Transverse colon (tissue), 4 donors: ENCODE results near the gene ARHGAP6. TPM values are rescaled to one million over a fixed set of nuclear protein-coding genes. Genes with fewer than 3 reads are reported as not detected.

Source experiments
- DNase-seq: peaks from one replicate; pipeline ENCODE4 v3.0.0-alpha.2; 2019
- H3K27ac ChIP-seq, 4 donors: fragments of 200-600 bp; sonication (generic); 2 replicates each; pipeline ENCODE4 v1.5.1; 2016 to 2018; ENCODE audit warnings: inconsistent platforms in 4 of 4
- H3K27me3 ChIP-seq: fragments of 200-600 bp; sonication (generic); 2 replicates; pipeline ENCODE4 v1.5.1; 2017; ENCODE audit warnings: inconsistent platforms
- H3K36me3 ChIP-seq, 4 donors: fragments of 200-600 bp; sonication (generic); 2 replicates each; pipeline ENCODE4 v1.5.1; 2017 to 2019; ENCODE audit warnings: inconsistent platforms in 4 of 4
- H3K4me1 ChIP-seq, 4 donors: fragments of 200-600 bp; sonication (generic); 2 replicates each; pipeline ENCODE4 v1.5.1; 2017 to 2020; ENCODE audit warnings: inconsistent platforms in 4 of 4
- H3K4me3 ChIP-seq, 4 donors: fragments of 200-600 bp; sonication (generic); 1 replicate in 1 of 4; 2 replicates in 3 of 4; pipeline versions ENCODE4 v1.5.1 to v1.6.1; 2017 to 2019; ENCODE audit warnings: inconsistent platforms in 4 of 4
- H3K9me3 ChIP-seq, 2 donors: fragments of 200-600 bp; sonication (generic); 2 replicates each; pipeline ENCODE4 v1.5.1; 2017 to 2019; ENCODE audit warnings: inconsistent platforms in 2 of 2
- EP300 ChIP-seq: sonication (generic); formaldehyde crosslinking; IDR thresholded peaks from one replicate; pipeline ENCODE4 v1.6.1; 2017; ENCODE audit warnings: antibody characterized with exemption, low read depth
- POLR2A ChIP-seq: fragments of 450-650 bp; IDR thresholded peaks from one replicate; pipeline ENCODE4 v1.6.1; 2016; ENCODE audit warnings: antibody characterized with exemption, mild to moderate bottlenecking, moderate library complexity
- POLR2AphosphoS5 ChIP-seq, 3 donors: sonication (generic); formaldehyde crosslinking; IDR thresholded peaks; one replicate each; pipeline ENCODE4 v1.6.1; 2016; ENCODE audit warnings: antibody characterized with exemption in 3 of 3
- WGBS, 2 donors: methylation state at CpG; one replicate each; pipeline ENCODE4 v1.1.5; 2018; ENCODE audit warnings: low coverage in 1 of 2; 5-methylcytosine and 5-hydroxymethylcytosine counted together
- in situ Hi-C, 4 donors: fragments of 200-750 bp; cut with MboI; loops; one replicate each; pipeline versions ENCODE4 v1.15.0 to v1.15.1; 2017; ENCODE audit warnings: low sequenced_read_pairs in 3 of 4, low pct_ligation_motif_present in 1 of 4, low pct_unique_long_range_greater_than_20kb in 1 of 4
- intact Hi-C: fragments of 100-400 bp; cut with DNase I; formaldehyde crosslinking; loops from one replicate; pipeline ENCODE4 v1.15.1; 2023; ENCODE audit warnings: low total_unique reads
- total RNA-seq, 4 donors: library from RNA; depleted of rRNA; stranded (reverse); fragments of >200 nt; gene quantifications; one replicate each; pipeline ENCODE4 v1.1.0, GENCODE V29; 2016
- TF ChIP-seq, protein P1 (sequence below), 5 experiments: fragments of 200-600 bp in 3 of 5; fragments of 450-650 bp in 2 of 5; sonication (generic) in 3 of 5; IDR thresholded peaks; 1 replicate in 2 of 5; 2 replicates in 3 of 5; pipeline ENCODE4 v1.5.1; 2016 to 2017; ENCODE audit warnings: antibody characterized with exemption in 5 of 5, inconsistent platforms in 3 of 5, mild to moderate bottlenecking in 2 of 5, moderate library complexity in 1 of 5

ARHGAP6 gene
- total RNA-seq, 4 donors from 2014 or later = 5.0 to 12.4 (median 9.0) TPM

DNA sequence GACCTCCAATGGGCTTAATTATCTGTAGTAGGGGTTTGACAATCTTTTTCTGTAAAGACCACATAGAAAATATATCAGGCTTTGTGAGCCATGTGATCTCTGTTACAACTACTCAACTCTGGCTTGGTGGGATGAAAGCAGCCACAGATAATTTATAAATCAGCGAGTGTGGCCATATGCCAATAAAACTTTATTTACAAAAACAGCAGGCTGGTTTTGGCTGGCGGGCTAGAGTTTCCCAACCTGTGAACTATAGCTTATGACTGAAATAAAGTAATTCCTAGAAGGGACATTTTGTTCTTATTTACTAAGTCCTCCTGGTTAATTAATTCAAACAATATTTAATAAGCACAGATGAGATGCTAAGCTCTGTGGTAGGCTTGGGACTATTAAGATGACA is 408.4 kb downstream of the ARHGAP6 start:
- no peak for DNase-seq
- WGBS, 2 donors = 72% methylated on average over 2 of the region's 2 CpGs; no CpG with 5 or more reads in 1 of the 2 donors
- Histone ChIP-seq H3K27me3 (no peaks in the 10 kb centered on the region), H3K27ac (no peak overlapping the region), H3K4me1 (no peaks in the 10 kb centered on the region), H3K4me3 (no peak overlapping the region), H3K9me3 (no peaks in the 10 kb centered on the region), H3K36me3 (no peaks in the 10 kb centered on the region)
- in situ Hi-C loops = no loop called here
- TF ChIP-seq POLR2AphosphoS5 (IDR thresholded peaks at IDR 0.05) = no peak
- TF ChIP-seq EP300 = no peak
- no peak for TF ChIP-seq POLR2A
- TF ChIP-seq, protein P1, sequence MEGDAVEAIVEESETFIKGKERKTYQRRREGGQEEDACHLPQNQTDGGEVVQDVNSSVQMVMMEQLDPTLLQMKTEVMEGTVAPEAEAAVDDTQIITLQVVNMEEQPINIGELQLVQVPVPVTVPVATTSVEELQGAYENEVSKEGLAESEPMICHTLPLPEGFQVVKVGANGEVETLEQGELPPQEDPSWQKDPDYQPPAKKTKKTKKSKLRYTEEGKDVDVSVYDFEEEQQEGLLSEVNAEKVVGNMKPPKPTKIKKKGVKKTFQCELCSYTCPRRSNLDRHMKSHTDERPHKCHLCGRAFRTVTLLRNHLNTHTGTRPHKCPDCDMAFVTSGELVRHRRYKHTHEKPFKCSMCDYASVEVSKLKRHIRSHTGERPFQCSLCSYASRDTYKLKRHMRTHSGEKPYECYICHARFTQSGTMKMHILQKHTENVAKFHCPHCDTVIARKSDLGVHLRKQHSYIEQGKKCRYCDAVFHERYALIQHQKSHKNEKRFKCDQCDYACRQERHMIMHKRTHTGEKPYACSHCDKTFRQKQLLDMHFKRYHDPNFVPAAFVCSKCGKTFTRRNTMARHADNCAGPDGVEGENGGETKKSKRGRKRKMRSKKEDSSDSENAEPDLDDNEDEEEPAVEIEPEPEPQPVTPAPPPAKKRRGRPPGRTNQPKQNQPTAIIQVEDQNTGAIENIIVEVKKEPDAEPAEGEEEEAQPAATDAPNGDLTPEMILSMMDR (IDR thresholded peaks at IDR 0.05) = no peak
- intact Hi-C loops = no loop called here

DNA sequence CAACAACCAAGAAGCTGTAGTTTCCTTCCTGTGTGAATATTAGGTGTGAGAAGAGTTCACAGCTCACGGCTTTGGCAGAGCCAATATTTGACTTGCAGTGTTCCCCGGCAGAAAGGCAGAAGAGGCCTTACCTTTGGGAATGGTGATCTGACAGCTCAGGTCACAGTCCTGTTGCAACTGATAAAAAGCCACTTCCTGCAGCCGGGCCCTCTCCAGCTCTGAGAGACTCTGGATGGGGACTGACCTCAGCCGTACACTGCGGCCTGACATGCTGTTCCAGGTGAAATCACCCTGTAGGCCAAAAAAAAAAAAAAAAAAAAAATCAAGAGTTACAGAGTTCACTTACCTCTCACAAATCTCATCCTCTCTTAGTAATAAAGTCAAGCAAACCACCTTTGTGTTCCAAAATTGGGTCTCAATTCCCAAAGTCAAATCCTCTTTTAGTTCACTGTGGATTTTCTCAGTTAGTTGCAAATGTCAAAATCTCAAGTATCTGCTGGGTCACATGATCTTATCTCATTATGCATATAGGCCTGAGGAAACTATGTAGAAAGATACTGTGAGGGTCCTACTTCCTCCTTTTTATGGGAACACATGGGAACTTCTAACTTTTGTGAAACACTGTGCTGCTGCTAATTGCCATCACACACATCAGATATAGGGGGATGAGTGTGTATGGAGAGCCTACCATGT is 411.2 kb downstream of the ARHGAP6 start:
- intact Hi-C loops (no loop called here), in situ Hi-C loops (no loop called here)
- no peaks in the 10 kb centered on the region for H3K4me1 ChIP-seq
- H3K27me3 ChIP-seq = no peaks in the 10 kb centered on the region
- TF ChIP-seq EP300 (no peak), POLR2AphosphoS5 (IDR thresholded peaks at IDR 0.05) (no peak), POLR2A (no peak)
- TF ChIP-seq, protein P1 (IDR thresholded peaks at IDR 0.05) = no peak
- 82% methylated on average over 5 of the region's 5 CpGs; no CpG with 5 or more reads in 1 of the 2 donors for WGBS, 2 donors
- H3K27ac ChIP-seq = no peak overlapping the region
- no peak for DNase-seq
- no peak overlapping the region for H3K4me3 ChIP-seq
- H3K9me3 ChIP-seq = no peaks in the 10 kb centered on the region
- no peaks in the 10 kb centered on the region for H3K36me3 ChIP-seq

GRCh38 chrX:11244636-11245035 is 421.1 kb downstream of the ARHGAP6 start:
- DNase-seq = no peak
- H3K27me3 ChIP-seq = no peaks in the 10 kb centered on the region
- no peak overlapping the region for H3K27ac ChIP-seq
- no peaks in the 10 kb centered on the region for H3K9me3 ChIP-seq
- no peaks in the 10 kb centered on the region for H3K36me3 ChIP-seq
- H3K4me1 ChIP-seq = no peaks in the 10 kb centered on the region
- intact Hi-C loops (no loop called here), in situ Hi-C loops (loop anchor here in 1 of 4 donors (25.0 kb wide), 1 partner anchor 93 kb away; no protein-coding TSS in a partner anchor)
- TF ChIP-seq POLR2AphosphoS5 (IDR thresholded peaks at IDR 0.05) (no peak), EP300 (no peak), POLR2A (no peak)
- TF ChIP-seq, protein P1 (IDR thresholded peaks at IDR 0.05) = no peak
- WGBS, 2 donors = 40% methylated on average over 2 of the region's 2 CpGs; no CpG with 5 or more reads in 1 of the 2 donors
- no peak overlapping the region for H3K4me3 ChIP-seq

- no peak for DNase-seq
- no peak overlapping the region for H3K27ac ChIP-seq
- intact Hi-C loops = no loop called here
These were observed 423.0 kb downstream of the ARHGAP6 start for GRCh38 chrX:11242704-11243103.

More at GRCh38 chrX:11242704-11243103, 423.0 kb downstream of the ARHGAP6 start:
- Histone ChIP-seq H3K36me3 (no peaks in the 10 kb centered on the region), H3K4me3 (no peak overlapping the region), H3K27me3 (no peaks in the 10 kb centered on the region), H3K9me3 (no peaks in the 10 kb centered on the region), H3K4me1 (peaks cover 0 to 4% (median 0%) of the 10 kb centered on the region in 4 donors)
- TF ChIP-seq EP300 (no peak), POLR2A (no peak), POLR2AphosphoS5 (IDR thresholded peaks at IDR 0.05) (no peak)
- TF ChIP-seq, protein P1 (IDR thresholded peaks at IDR 0.05) = no peak
- in situ Hi-C loops = loop anchor here in 1 of 4 donors (25.0 kb wide), 1 partner anchor 95 kb away; no protein-coding TSS in a partner anchor
